Measurements from ENCODE around the gene CCDC120.

- peak; percentile 40 for TF ChIP-seq CTCF (conservative IDR thresholded peaks at IDR 0.05; ENCODE audit: low read length)
- no peak for TF ChIP-seq EZH2phosphoT487 (IDR thresholded peaks at IDR 0.05; ENCODE audit: borderline replicate concordance)
Observed at GRCh38 chrX:49101629-49101984, 42.8 kb downstream of the CCDC120 start.
